ENCODE results near the gene BSG. TPM values are rescaled to one million over a fixed set of nuclear protein-coding genes. Genes with fewer than 3 reads are reported as not detected.

The BSG gene
- total RNA-seq, 4 donors from 2014 or later: 305 to 380 (median 364) TPM

DNA sequence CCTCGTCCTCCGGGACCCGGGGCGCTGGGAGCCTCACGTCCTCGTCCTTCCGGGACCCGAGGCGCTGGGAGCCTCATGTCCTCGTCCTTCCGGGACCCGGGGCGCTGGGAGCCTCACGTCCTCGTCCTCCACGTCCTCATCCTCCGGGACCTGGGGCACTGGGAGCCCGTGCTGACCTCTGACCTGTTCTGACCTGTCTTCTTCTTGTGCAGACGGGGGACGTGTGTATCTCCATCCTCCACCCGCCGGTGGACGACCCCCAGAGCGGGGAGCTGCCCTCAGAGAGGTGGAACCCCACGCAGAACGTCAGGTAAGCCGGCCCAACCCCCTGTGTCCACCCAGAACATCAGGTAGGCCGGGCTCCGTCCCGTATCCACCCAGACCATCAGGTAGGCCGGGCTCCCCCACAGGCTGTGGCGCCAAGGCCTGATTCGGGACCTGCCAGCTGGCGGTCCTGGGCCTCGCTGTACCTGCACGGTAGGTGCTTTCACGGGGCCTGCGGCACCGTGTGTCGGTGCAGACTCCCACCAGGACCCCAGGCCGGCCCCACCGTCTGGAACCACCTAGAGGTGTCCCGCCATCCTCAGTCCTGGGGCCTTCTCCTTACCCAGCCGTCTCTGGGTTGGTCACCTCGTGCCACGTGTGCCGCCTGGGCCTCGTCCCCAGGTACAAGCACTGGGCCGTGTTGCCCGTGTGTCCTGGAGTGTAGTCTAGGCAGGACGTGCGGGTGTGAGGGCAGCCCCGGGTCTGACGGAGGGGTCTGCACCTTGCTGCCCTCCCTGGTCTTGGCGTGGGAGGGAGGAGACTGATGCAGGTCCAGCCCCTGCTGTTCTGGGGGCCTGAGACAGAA is 36.1 kb upstream of the BSG start:
- in situ Hi-C loops (cut with MboI; ENCODE audit: low sequenced_read_pairs in 4 of 4) (no loop called here), intact Hi-C loops (cut with DNase I; ENCODE audit: low total_unique reads) (no loop called here)
- Histone ChIP-seq H3K4me1 (peaks cover 25 to 29% of the 10 kb centered on the region in 2 donors), H3K36me3 (peaks cover 0 to 34% of the 10 kb centered on the region in 2 donors), H3K9me3 (no peaks in the 10 kb centered on the region), H3K27ac (peak overlapping the region in 3 of 4 donors; percentile 71 to 96 (median 90)), H3K27me3 (no peaks in the 10 kb centered on the region), H3K4me3 (no peak overlapping the region)
- no peak for DNase-seq
- ATAC-seq: no peak
- TF ChIP-seq, protein P1, sequence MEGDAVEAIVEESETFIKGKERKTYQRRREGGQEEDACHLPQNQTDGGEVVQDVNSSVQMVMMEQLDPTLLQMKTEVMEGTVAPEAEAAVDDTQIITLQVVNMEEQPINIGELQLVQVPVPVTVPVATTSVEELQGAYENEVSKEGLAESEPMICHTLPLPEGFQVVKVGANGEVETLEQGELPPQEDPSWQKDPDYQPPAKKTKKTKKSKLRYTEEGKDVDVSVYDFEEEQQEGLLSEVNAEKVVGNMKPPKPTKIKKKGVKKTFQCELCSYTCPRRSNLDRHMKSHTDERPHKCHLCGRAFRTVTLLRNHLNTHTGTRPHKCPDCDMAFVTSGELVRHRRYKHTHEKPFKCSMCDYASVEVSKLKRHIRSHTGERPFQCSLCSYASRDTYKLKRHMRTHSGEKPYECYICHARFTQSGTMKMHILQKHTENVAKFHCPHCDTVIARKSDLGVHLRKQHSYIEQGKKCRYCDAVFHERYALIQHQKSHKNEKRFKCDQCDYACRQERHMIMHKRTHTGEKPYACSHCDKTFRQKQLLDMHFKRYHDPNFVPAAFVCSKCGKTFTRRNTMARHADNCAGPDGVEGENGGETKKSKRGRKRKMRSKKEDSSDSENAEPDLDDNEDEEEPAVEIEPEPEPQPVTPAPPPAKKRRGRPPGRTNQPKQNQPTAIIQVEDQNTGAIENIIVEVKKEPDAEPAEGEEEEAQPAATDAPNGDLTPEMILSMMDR (IDR thresholded peaks at IDR 0.05 in 4 of 5, conservative IDR thresholded peaks at IDR 0.05 in 1 of 5): no peak
- no peak for TF ChIP-seq POLR2A (IDR thresholded peaks at IDR 0.05)

GRCh38 chr19:536881-537404 is 35.5 kb upstream of the BSG start:
- no peak for DNase-seq
- no peaks in the 10 kb centered on the region for H3K9me3 ChIP-seq
- in situ Hi-C loops (cut with MboI; ENCODE audit: low sequenced_read_pairs in 4 of 4): no loop called here
- intact Hi-C loops (cut with DNase I; ENCODE audit: low total_unique reads): no loop called here
- H3K27me3 ChIP-seq: no peaks in the 10 kb centered on the region
- no peak for ATAC-seq
- peaks cover 0 to 41% of the 10 kb centered on the region in 2 donors for H3K36me3 ChIP-seq
- H3K4me3 ChIP-seq: no peak overlapping the region
- TF ChIP-seq, protein P1 (IDR thresholded peaks at IDR 0.05 in 4 of 5, conservative IDR thresholded peaks at IDR 0.05 in 1 of 5): no peak
- no peak for TF ChIP-seq POLR2A (IDR thresholded peaks at IDR 0.05)
- peaks cover 25 to 29% of the 10 kb centered on the region in 2 donors for H3K4me1 ChIP-seq
- H3K27ac ChIP-seq: no peak overlapping the region

- DNase-seq (peak in 1 of 2 donors; percentile 38), ATAC-seq (peak in 1 of 2 donors; percentile 37)
- peak overlapping the region in 1 of 4 donors; percentile 51 for H3K27ac ChIP-seq
- H3K4me1 ChIP-seq: peaks cover 14 to 16% of the 10 kb centered on the region in 2 donors
- intact Hi-C loops (cut with DNase I; ENCODE audit: low total_unique reads) (no loop called here), in situ Hi-C loops (cut with MboI; ENCODE audit: low sequenced_read_pairs in 4 of 4) (no loop called here)
- H3K4me3 ChIP-seq: no peak overlapping the region
- H3K9me3 ChIP-seq: no peaks in the 10 kb centered on the region
- no peaks in the 10 kb centered on the region for H3K27me3 ChIP-seq
- peaks cover 0 to 52% of the 10 kb centered on the region in 2 donors for H3K36me3 ChIP-seq
- TF ChIP-seq POLR2A (IDR thresholded peaks at IDR 0.05): no peak
- TF ChIP-seq, protein P1 (IDR thresholded peaks at IDR 0.05 in 4 of 5, conservative IDR thresholded peaks at IDR 0.05 in 1 of 5): no peak
Measured at GRCh38 chr19:538641-539428, 33.6 kb upstream of the BSG start.

DNA sequence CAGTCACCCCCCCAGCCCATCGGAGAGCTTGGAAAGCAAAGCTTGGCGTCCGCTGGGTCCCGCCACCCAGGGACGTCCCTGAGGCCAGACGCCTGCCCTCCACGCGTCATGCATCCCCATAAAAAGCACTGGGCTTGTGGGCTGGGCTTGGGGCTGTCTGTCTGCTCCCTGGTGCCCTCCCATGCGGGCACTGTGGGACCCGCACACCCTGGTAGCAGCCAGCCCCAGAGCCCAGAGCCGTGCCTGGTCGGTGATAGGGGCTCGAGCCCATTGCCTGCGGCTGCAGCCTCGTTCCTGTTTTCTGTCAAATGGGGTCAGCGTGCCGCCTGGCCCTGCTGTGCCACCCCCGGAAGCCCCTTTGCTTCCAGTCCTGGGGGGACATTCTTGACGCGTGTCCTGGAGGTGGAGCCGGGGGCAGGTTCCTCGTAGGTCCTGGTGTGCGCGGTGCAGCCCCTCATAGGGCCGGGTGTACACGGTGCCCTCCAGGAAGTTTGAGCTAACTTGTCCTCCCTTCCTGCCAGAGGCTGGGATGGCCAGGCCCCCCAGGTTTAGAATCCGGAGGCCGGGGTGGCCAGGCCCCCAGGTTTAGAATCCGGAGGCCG is 32.9 kb upstream of the BSG start:
- DNase-seq: no peak
- in situ Hi-C loops (cut with MboI; ENCODE audit: low sequenced_read_pairs in 4 of 4): no loop called here
- TF ChIP-seq, protein P1 (IDR thresholded peaks at IDR 0.05 in 4 of 5, conservative IDR thresholded peaks at IDR 0.05 in 1 of 5): no peak
- TF ChIP-seq POLR2A (IDR thresholded peaks at IDR 0.05): no peak
- peaks cover 0 to 52% of the 10 kb centered on the region in 2 donors for H3K36me3 ChIP-seq
- H3K4me1 ChIP-seq: peaks cover 10% of the 10 kb centered on the region in 2 donors
- intact Hi-C loops (cut with DNase I; ENCODE audit: low total_unique reads): no loop called here
- no peaks in the 10 kb centered on the region for H3K9me3 ChIP-seq
- H3K27ac ChIP-seq: peak overlapping the region in 1 of 4 donors; percentile 51
- no peaks in the 10 kb centered on the region for H3K27me3 ChIP-seq
- no peak overlapping the region for H3K4me3 ChIP-seq
- no peak for ATAC-seq
